HL-60 (cell line): Measurements from ENCODE around the gene IWS1.

Experiments used
- DNase-seq, 2 experiments: peaks; one replicate each; pipeline ENCODE4 v3.0.0-alpha.2; 2010 to 2020; ENCODE audit warnings: low read depth in 1 of 2, low spot score in 1 of 2
- H3K27ac ChIP-seq: fragments of 250-450 bp; sonication (Bioruptor Pico); replicated peaks from 2 replicates; pipeline ENCODE4 v1.5.1; 2020; ENCODE audit warnings: mild to moderate bottlenecking, moderate library complexity
- H3K27me3 ChIP-seq: fragments of 250-450 bp; sonication (Bioruptor Pico); 2 replicates; pipeline ENCODE4 v1.5.1; 2021; ENCODE audit warnings: mild to moderate bottlenecking, moderate library complexity; ENCODE audit not compliant: insufficient read depth, poor library complexity, severe bottlenecking
- H3K4me3 ChIP-seq: replicated peaks from 2 replicates; pipeline ENCODE4 v1.5.1; 2011; ENCODE audit warnings: mild to moderate bottlenecking, control low read depth, low read length; ENCODE audit not compliant: insufficient read depth
- CTCF ChIP-seq: IDR thresholded peaks from one replicate; pipeline ENCODE4 v1.5.1; 2011; ENCODE audit warnings: low read length, control low read depth, inconsistent platforms; ENCODE audit not compliant: insufficient read depth
- GABPA ChIP-seq: IDR thresholded peaks from 2 replicates; pipeline ENCODE4 v1.6.1; 2012; ENCODE audit warnings: low read depth
- POLR2AphosphoS5 ChIP-seq: IDR thresholded peaks from 2 replicates; pipeline ENCODE4 v1.6.1; 2012; ENCODE audit warnings: low read depth
- REST ChIP-seq: IDR thresholded peaks from 2 replicates; pipeline ENCODE4 v1.6.1; 2012; ENCODE audit warnings: low read depth; ENCODE audit not compliant: insufficient replicate concordance
- SPI1 ChIP-seq: IDR thresholded peaks from 2 replicates; pipeline ENCODE4 v1.6.1; 2012; ENCODE audit warnings: low read depth, mild to moderate bottlenecking, borderline replicate concordance

Gene IWS1

GRCh38 chr2:127469974-127470373, 56.3 kb downstream of the IWS1 start:
- no peaks in the 10 kb centered on the region for H3K27me3 ChIP-seq
- no peak overlapping the region for H3K4me3 ChIP-seq
- DNase-seq, result no peak
- TF ChIP-seq SPI1 (no peak), REST (no peak), GABPA (no peak), CTCF (no peak), POLR2AphosphoS5 (no peak)
- no peak overlapping the region for H3K27ac ChIP-seq

GRCh38 chr2:127469051-127469450, 57.2 kb downstream of the IWS1 start:
- H3K27me3 ChIP-seq, result no peaks in the 10 kb centered on the region
- no peak overlapping the region for H3K4me3 ChIP-seq
- no peak for DNase-seq
- TF ChIP-seq SPI1 (no peak), CTCF (no peak), GABPA (no peak), REST (no peak), POLR2AphosphoS5 (no peak)
- no peak overlapping the region for H3K27ac ChIP-seq

GRCh38 chr2:127465258-127465657, 61.0 kb downstream of the IWS1 start:
- Histone ChIP-seq H3K27me3 (no peaks in the 10 kb centered on the region), H3K4me3 (no peak overlapping the region), H3K27ac (no peak overlapping the region)
- DNase-seq, result no peak
- TF ChIP-seq GABPA (no peak), REST (no peak), POLR2AphosphoS5 (no peak), CTCF (no peak), SPI1 (no peak)
